NCI-H1436 treated with DMSO at 0.1 percent for 48 hours (cell line): Measurements from ENCODE around the gene HNRNPUL1.
"Not testable (repeated sequence)": the region's sequence is repeated elsewhere in the genome, so short reads cannot be mapped to it uniquely, and the experiment has no call there.

ENCODE experiments used
- DNase-seq: peaks from one replicate; lab custom pipeline; 2025; lab: John Stamatoyannopoulos, UW

The HNRNPUL1 gene

DNA sequence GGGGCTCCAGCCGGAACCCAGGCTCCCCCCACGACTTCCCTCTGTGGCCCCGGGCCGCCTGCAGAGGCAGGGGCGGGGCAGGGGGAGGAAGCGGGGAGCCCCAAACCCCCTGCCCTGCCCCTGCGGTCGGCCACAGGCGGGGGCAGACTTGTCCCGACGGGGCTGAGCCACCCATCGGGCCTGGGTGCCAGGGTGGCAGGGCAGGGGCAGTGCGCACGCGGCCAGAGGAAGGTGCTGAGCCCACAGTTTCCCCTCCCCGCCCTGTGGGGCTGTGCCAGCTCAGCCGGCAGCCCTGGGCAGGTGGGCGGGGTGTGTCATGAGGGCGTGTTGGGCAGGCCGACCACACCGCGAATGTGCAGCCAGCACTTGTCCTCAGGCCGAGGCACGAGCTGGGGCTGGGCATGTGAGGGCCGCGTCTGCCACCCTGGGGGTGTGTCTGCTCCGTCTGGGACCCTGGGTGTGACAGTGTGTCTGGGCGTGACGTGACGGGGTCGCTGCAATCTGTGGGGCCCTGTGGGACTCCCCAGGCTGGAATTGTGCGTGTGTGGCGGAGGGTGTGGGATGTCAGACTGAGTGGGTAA is 63.5 kb downstream of the HNRNPUL1 start:
- DNase-seq, result no peak

DNA sequence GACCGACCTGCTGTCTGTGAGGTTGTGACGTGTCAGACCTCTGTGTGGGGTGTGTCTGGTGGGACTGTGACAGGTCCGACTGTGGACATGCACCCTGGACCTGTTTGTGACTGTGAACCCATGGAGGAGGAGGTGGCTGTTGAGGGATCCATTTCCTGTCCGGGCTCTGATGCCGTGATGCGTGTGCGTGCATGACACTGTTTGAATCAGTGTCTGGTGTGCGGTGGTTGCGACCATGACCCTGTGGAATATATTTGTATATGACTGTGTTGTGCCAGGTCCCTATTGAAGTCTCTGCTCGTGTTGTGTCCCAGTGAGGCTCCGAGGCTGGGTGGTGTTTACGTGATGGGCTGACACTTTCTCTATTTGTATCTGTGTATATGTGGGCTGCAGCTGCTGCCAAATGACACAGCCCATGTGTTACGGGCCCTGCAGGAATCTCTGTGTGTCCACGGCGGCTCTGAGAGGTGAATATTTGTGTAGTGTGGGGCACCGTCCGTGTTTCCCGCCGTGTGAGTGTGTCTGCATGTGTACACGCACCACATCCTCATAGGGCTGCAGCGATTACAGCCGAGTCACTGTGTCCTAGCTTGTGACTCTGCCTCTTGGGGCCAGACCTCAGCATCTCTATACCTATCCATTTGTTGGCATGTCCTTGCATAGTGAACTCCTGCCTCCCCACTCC is 64.1 kb downstream of the HNRNPUL1 start:
- DNase-seq, result no peak

DNA sequence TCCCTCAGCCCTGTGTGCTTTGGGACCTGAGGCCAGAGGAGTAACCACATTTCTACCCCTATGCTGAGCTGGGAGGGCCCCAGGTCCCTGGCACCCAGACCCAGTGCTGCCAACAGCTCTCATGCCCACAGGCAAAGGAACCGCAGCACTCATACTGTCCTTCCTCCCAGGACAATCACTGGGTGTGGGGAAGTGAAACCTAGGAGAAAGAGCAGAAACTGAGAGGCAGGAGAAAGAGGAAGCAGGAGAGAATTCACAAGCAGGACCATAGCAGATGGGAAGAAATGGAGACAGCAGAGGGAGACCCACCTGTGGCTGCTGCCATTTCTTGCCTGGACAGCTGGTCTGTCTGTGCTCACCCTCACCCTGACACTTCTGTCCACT is 64.7 kb downstream of the HNRNPUL1 start:
- no peak for DNase-seq

DNA sequence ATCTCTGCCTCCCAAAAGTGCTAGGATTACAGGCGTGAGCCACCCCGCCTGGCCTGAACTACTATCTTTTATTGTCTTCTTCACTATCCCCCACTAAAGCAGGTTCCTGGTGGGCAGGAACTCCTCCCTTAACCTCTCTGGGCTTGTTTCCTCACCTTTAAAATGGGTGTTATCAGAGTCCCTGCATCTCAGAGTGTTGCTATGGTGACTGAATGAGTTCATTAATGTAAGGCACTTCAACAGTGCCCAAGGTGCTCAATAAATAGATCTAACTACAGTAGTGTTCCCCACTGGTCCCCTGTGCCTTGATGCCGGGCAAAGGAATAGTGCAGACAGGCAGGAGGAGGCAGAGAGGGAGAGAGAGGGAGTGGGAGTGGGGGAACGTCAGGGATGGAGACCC is 66.3 kb downstream of the HNRNPUL1 start:
- no peak for DNase-seq

- no peak for DNase-seq
These were observed 66.9 kb downstream of the HNRNPUL1 start for GRCh38 chr19:41330946-41331678.

- DNase-seq, result no peak
These were observed 67.8 kb downstream of the HNRNPUL1 start for GRCh38 chr19:41332000-41332399.

GRCh38 chr19:41332468-41332867 is 68.3 kb downstream of the HNRNPUL1 start:
- DNase-seq, result no peak

GRCh38 chr19:41334793-41335192 is 70.6 kb downstream of the HNRNPUL1 start:
- DNase-seq, result no peak

GRCh38 chr19:41335467-41335866 is 71.3 kb downstream of the HNRNPUL1 start:
- no peak for DNase-seq

GRCh38 chr19:41339936-41340335 is 75.8 kb downstream of the HNRNPUL1 start:
- DNase-seq, result no peak

DNA sequence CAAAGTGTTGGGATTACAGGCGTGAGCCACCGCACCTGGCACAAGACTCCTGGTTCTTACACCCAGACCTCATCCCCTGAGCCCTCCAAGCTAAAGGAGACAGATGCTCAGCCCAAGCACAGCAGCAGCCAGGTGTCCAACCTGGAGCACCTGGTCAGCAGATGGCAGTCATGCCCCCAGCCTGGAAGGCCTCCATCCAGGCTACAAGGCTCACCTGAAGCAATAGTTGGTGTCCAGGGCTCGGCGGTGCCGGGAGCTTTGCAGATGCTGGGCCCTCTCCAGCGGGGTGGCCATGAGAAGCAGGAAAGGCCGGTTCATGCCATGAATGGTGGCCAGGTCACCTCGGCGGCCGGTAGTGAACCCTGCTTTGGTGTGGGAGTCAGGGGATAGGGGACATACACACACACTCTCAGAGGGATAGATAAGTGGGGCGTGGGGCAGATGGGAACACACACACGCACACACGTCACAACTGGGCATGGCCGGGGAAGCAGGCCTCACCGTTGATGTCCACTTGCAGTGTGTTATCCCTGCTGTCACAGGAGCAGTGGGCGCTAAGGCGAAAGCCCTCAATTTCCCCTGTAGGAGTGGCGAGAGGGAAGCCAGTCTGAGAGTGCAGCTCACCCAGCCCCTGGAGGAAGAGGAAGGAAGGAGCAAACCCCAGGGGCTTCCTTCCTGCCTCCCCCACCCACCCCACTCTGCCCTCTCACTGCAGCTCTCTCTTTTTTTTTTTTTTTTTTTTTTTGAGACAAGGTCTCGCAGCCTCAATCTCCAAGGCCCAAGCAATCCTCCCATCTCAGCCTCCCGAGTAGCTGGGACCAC is 77.7 kb downstream of the HNRNPUL1 start:
- no peak for DNase-seq

DNA sequence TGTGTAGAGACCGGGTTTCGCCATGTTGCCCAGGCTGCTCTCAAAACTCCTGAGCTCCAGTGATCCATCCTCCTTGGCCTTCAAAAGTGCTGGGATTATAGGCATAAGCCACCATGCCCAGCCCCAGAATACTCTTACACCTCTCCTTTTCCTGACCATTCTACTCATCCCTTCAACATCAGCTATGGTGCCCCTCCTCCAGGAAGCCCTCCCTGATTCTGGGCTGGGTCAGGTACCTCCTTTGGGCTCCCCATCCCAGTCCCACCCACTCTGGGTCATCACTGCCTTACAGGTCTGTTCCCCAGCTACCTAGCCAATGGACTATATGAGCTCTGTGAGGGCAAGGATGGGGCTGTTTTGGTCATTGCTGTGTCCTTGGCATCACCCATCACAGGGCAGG is 80.0 kb downstream of the HNRNPUL1 start:
- no peak for DNase-seq

DNA sequence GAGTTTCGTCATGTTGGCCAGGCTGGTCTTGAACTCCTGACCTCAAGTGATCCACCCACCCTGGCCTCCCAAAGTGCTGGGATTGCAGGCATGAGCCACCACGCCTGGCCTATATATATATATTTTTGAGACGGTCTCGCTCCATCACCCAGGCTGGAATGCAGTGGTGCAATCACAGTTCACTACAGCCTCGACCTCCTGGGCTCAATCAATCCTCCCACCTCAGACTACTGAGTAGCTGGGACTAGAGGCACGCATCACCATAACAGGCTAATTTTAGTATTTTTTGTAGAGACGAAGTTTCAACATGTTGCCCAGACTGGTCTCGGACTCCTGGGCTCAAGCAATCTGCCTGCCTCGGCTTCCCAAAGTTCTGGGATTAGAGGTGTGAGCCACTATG is 82.7 kb downstream of the HNRNPUL1 start:
- not testable (repeated sequence) for DNase-seq

DNA sequence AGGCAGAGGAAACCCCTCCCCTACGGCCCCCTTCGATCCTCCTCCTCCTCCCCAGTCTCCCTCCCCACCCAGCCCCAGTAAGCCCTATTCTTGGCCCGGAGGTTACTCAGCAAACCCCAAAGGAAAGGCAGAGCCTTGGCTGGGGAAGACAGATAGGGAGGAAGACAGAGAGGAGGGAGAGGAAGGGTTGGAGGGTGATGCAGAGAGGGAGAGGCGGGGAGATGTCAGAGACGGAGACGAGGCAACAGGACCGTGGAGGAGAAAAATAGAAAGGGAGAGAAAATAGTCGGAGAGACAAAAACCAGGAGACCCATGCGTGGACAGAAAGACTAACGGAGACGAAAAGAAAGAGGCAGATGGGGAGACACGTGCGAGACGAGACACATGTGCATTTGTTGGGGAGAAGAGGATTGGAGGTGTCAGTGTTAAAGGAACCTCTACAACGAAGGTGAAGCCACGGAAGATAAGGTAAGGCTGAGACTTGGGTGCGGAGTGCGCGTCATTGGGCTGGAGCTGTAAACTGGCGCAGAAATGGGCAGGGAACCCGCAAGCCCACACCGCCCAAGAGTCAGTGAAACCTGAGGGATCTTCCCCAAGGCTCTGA is 86.7 kb downstream of the HNRNPUL1 start:
- DNase-seq, result no peak

- no peak for DNase-seq
These were observed 87.4 kb downstream of the HNRNPUL1 start for GRCh38 chr19:41351339-41352245.

GRCh38 chr19:41352279-41352608 is 88.1 kb downstream of the HNRNPUL1 start:
- DNase-seq, result no peak

GRCh38 chr19:41352609-41353465 is 88.7 kb downstream of the HNRNPUL1 start:
- no peak for DNase-seq

GRCh38 chr19:41353466-41354342 is 89.5 kb downstream of the HNRNPUL1 start, which contains the start of gene TGFB1:
Gene TGFB1 (minus strand): TSS chr19:41353922. CDS start chr19:41353044, 878 bp downstream.
- DNase-seq, result no peak

DNA sequence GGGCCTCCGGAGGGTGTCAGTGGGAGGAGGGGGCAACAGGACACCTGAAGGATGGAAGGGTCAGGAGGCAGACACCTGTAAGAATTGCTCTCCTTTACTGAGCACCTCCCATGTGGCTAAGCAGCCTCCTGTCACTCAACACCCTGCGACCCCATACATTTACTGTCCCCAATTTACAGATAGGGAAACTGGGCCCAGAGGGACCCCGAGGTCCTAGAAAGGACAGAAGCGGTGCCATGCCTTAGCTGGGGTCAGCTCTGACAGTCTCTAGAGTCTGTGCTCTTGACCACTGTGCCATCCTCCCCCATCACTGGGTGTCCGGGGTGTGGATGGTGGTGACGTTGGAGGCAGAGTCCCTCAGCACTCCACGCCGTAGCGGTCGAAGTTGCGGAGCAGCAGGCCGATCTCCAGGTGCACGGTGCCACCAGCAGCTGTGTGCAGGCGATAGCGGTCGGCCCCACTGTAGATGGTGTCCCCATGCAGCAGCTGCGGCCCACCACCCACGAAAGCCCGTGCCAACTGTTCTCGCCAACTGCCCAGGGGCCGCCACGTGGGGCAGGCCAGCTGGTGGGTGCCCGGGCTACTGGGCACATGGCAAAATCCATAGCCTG is 90.3 kb downstream of the HNRNPUL1 start:
- no peak for DNase-seq
